ENCODE measurements around the gene RETREG3. TPM values are rescaled to one million over a fixed set of nuclear protein-coding genes. Genes with fewer than 3 reads are reported as not detected.

Gene RETREG3
- total RNA-seq, 1 experiment from 2014 or later: 59.0 TPM

- H3K27ac Mint-ChIP-seq (ENCODE audit: unreplicated experiment): peak overlapping the region; percentile 12
- Histone ChIP-seq H3K4me1 (peaks cover 36% of the 10 kb centered on the region), H3K27me3 (replicated peaks; ENCODE audit: control insufficient read depth, insufficient read depth, low read length) (no peaks in the 10 kb centered on the region), H3K4me3 (ENCODE audit: low read depth, low read length) (no peak overlapping the region), H3K36me3 (ENCODE audit: control insufficient read depth, insufficient read depth, low read length) (peaks cover 1% of the 10 kb centered on the region; the same call in 1 of the 2 replicates), H3K9me3 (no peaks in the 10 kb centered on the region)
- TF ChIP-seq CTCF (IDR thresholded peaks at IDR 0.05; ENCODE audit: insufficient read depth in 1 of 2, low read depth in 1 of 2, low read length in 1 of 2, severe bottlenecking in 1 of 2, unreplicated experiment in 1 of 2): no peak
- DNase-seq: no peak
- H3K4me1 Mint-ChIP-seq (ENCODE audit: low read depth, unreplicated experiment): peaks cover 27% of the 10 kb centered on the region
- no peak overlapping the region for H3K4me3 Mint-ChIP-seq (ENCODE audit: unreplicated experiment)
- BruUV-seq (replicated peaks): no TSS peak
- no peaks in the 10 kb centered on the region for H3K27me3 Mint-ChIP-seq (ENCODE audit: insufficient read depth, unreplicated experiment)
- ChIA-PET POLR2A (no interaction called here), CTCF (no interaction called here)
- intact Hi-C loops (cut with micrococcal nuclease; ENCODE audit: unreplicated experiment): no loop called here
- H3K36me3 Mint-ChIP-seq (ENCODE audit: insufficient read depth, unreplicated experiment): peaks cover 23% of the 10 kb centered on the region
- H3K9me3 Mint-ChIP-seq (ENCODE audit: unreplicated experiment): no peaks in the 10 kb centered on the region
These were observed 70.7 kb downstream of the RETREG3 start for GRCh38 chr17:42538482-42538881.

- no peaks in the 10 kb centered on the region for H3K27me3 Mint-ChIP-seq (ENCODE audit: insufficient read depth, unreplicated experiment)
- intact Hi-C loops (cut with micrococcal nuclease; ENCODE audit: unreplicated experiment): no loop called here
- no peaks in the 10 kb centered on the region for H3K27me3 ChIP-seq (replicated peaks; ENCODE audit: control insufficient read depth, insufficient read depth, low read length)
- H3K4me1 Mint-ChIP-seq (ENCODE audit: low read depth, unreplicated experiment): peaks cover 32% of the 10 kb centered on the region
- no peaks in the 10 kb centered on the region for H3K36me3 ChIP-seq (ENCODE audit: control insufficient read depth, insufficient read depth, low read length)
- H3K4me3 ChIP-seq (ENCODE audit: low read depth, low read length): no peak overlapping the region
- ChIA-PET POLR2A (no interaction called here), CTCF (no interaction called here)
- peaks cover 36% of the 10 kb centered on the region for H3K4me1 ChIP-seq
- no peaks in the 10 kb centered on the region for H3K9me3 Mint-ChIP-seq (ENCODE audit: unreplicated experiment)
- H3K4me3 Mint-ChIP-seq (ENCODE audit: unreplicated experiment): peak overlapping the region; percentile 42
- no peak for DNase-seq
- H3K27ac Mint-ChIP-seq (ENCODE audit: unreplicated experiment): peak overlapping the region; percentile 12
- peaks cover 17% of the 10 kb centered on the region for H3K36me3 Mint-ChIP-seq (ENCODE audit: insufficient read depth, unreplicated experiment)
- TF ChIP-seq CTCF (IDR thresholded peaks at IDR 0.05; ENCODE audit: insufficient read depth in 1 of 2, low read depth in 1 of 2, low read length in 1 of 2, severe bottlenecking in 1 of 2, unreplicated experiment in 1 of 2): no peak
- H3K9me3 ChIP-seq: no peaks in the 10 kb centered on the region
- TSS peak; percentile 16 for BruUV-seq (replicated peaks)
These were observed 71.2 kb downstream of the RETREG3 start for GRCh38 chr17:42537826-42538451.

GRCh38 chr17:42537156-42537805 is 71.9 kb downstream of the RETREG3 start:
- peak overlapping the region; percentile 50 for H3K4me3 ChIP-seq (ENCODE audit: low read depth, low read length)
- BruUV-seq (replicated peaks): no TSS peak
- peak overlapping the region; percentile 12 for H3K27ac Mint-ChIP-seq (ENCODE audit: unreplicated experiment)
- H3K36me3 ChIP-seq (ENCODE audit: control insufficient read depth, insufficient read depth, low read length): no peaks in the 10 kb centered on the region
- peaks cover 14% of the 10 kb centered on the region for H3K36me3 Mint-ChIP-seq (ENCODE audit: insufficient read depth, unreplicated experiment)
- intact Hi-C loops (cut with micrococcal nuclease; ENCODE audit: unreplicated experiment): no loop called here
- TF ChIP-seq CTCF (IDR thresholded peaks at IDR 0.05; ENCODE audit: insufficient read depth in 1 of 2, low read depth in 1 of 2, low read length in 1 of 2, severe bottlenecking in 1 of 2, unreplicated experiment in 1 of 2): no peak
- H3K27me3 Mint-ChIP-seq (ENCODE audit: insufficient read depth, unreplicated experiment): no peaks in the 10 kb centered on the region
- H3K9me3 ChIP-seq: no peaks in the 10 kb centered on the region
- peaks cover 33% of the 10 kb centered on the region for H3K4me1 ChIP-seq
- H3K9me3 Mint-ChIP-seq (ENCODE audit: unreplicated experiment): no peaks in the 10 kb centered on the region
- POLR2A ChIA-PET: interaction anchor here (1.0 to 2.0 kb wide), 3 partner anchors 17 to 778 kb away, joined by 3 to 23 read pairs (median 10); partner anchors contain the start of gene PSMC3IP
- peaks cover 32% of the 10 kb centered on the region for H3K4me1 Mint-ChIP-seq (ENCODE audit: low read depth, unreplicated experiment)
- peak overlapping the region; percentile 72 for H3K4me3 Mint-ChIP-seq (ENCODE audit: unreplicated experiment)
- CTCF ChIA-PET: interaction anchor here (1.5 kb wide), 1 partner anchor 41 kb away, joined by 12 read pairs; the partner anchor contains the start of gene PSMC3IP
- no peaks in the 10 kb centered on the region for H3K27me3 ChIP-seq (replicated peaks; ENCODE audit: control insufficient read depth, insufficient read depth, low read length)
- DNase-seq: no peak

Measured in Caco-2 (cell line).